GM12872 (cell line): ENCODE measurements around the gene LIME1.

Source experiments
- TF ChIP-seq, protein P1 (sequence below): IDR thresholded peaks from 3 replicates; pipeline ENCODE4 v1.5.1; 2011; ENCODE audit warnings: low read depth, mild to moderate bottlenecking, low read length, moderate library complexity; ENCODE audit not compliant: insufficient read depth

LIME1 gene

DNA sequence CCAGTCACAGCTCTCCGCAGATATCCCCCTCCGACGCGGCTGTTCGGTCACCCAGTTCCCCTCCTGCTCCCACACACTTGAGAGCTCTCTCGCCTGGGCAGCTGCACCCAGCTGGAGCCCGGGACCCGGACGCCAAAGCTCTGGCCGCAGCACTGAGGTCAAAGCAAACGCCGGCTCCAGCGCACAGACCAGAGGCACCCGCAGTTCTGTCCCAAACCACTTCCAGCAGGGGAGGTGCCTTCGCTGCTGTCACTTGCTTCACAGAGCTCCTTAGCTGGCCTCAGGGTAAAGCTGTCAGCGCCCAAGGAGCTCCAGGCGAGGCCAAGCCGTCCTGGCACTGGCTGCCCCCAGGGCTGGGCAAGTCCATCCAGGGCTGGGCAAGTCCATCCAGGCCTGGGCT is 31.0 kb downstream of the LIME1 start:
- TF ChIP-seq, protein P1, sequence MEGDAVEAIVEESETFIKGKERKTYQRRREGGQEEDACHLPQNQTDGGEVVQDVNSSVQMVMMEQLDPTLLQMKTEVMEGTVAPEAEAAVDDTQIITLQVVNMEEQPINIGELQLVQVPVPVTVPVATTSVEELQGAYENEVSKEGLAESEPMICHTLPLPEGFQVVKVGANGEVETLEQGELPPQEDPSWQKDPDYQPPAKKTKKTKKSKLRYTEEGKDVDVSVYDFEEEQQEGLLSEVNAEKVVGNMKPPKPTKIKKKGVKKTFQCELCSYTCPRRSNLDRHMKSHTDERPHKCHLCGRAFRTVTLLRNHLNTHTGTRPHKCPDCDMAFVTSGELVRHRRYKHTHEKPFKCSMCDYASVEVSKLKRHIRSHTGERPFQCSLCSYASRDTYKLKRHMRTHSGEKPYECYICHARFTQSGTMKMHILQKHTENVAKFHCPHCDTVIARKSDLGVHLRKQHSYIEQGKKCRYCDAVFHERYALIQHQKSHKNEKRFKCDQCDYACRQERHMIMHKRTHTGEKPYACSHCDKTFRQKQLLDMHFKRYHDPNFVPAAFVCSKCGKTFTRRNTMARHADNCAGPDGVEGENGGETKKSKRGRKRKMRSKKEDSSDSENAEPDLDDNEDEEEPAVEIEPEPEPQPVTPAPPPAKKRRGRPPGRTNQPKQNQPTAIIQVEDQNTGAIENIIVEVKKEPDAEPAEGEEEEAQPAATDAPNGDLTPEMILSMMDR = no peak

DNA sequence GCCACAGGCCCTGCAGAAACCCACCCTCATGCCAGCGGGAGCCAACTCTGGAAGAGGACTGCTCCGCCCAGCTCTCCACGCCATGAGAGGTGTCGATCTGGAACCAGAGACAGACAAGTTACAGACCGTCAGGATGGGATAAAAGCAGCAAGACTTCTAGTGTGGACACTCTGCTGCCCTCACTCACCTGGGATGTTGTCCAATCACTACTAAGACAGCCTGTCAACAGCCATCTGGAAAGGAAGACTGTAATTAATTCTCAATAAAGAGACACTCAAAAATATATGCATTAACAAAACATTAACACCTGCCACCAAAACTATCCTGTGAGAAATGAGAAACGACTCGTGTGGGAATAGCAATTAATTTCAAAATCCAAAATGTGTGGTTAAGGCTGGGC is 31.4 kb downstream of the LIME1 start:
- TF ChIP-seq, protein P1 = no peak

- TF ChIP-seq, protein P1 = no peak
Observed at GRCh38 chr20:63768591-63769515, 32.4 kb downstream of the LIME1 start.

- TF ChIP-seq, protein P1 = no peak
Observed at GRCh38 chr20:63769891-63770474, 33.5 kb downstream of the LIME1 start.

GRCh38 chr20:63771046-63771707 is 34.7 kb downstream of the LIME1 start:
- TF ChIP-seq, protein P1 = no peak

DNA sequence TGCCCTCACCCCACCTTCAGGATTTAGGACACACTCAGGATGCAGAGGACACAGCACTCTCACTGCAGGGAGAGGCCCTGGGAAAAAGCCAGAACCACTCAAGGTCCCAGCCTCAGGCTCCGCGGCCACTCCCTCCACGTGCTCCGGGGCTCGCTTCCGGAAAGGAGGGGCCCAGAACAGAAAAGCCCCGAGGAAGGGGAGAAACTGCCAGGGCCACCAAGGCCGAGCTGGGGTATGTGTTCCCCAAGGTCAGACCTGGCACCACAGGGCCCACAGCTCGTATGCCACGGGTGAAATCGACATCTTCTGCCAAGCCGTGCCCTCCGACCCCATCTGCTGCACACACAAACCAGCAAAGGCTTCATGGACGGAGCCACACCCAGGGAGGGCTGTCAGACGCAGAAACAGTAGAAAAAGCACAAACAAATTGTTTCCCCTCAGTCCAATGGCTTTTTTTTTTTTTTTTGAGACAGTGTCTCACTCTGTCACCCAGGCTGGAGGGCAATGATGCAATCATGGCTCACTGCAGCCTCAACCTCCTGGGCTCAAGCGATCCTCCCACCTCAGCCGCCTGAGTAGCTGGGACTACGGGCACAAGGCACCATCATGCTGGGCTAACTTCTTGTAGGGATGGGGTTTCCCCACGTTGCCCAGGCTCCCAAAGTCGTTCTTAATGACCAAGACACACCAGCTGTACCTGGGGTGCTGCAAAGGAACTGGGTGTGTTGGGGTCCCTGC is 36.5 kb downstream of the LIME1 start:
- TF ChIP-seq, protein P1 = no peak

DNA sequence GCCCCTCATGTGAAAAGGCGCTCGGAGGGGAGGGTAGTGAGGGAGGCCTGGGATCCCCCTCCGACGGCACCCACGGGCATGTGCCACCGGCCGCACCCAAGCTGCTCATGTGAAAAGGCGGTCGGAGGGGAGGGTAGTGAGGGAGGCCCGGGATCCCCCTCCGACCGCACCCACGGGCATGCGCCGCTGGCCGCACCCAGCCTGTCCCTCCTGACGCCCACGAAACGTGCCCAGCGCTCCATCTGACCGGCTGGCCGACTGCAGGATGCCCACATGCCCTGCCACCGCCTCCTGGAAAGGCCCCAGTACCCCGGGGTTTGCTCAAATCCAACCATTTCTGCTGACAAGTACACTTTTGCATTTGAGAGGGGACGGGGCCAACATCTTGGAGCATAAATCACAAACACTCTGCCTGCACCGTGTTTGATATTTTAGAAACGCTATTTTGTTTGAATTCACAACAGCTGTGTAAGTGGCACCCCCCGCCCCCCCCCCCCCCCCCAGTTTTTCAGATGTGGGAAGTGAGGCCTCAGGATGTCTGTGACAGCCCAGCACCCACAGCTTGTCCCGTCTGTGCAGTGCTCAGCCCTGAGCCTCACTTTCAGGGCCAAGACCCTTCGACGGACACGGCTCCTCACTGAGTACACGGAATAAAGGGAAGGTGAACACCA is 37.2 kb downstream of the LIME1 start:
- TF ChIP-seq, protein P1 = no peak
